Amniotic epithelial cell (primary cell): ENCODE results near the gene PRAC1.

Source experiments
- DNase-seq: peaks from one replicate; pipeline ENCODE4 v3.0.0-alpha.2; 2010; ENCODE audit warnings: low read depth

Gene PRAC1

DNA sequence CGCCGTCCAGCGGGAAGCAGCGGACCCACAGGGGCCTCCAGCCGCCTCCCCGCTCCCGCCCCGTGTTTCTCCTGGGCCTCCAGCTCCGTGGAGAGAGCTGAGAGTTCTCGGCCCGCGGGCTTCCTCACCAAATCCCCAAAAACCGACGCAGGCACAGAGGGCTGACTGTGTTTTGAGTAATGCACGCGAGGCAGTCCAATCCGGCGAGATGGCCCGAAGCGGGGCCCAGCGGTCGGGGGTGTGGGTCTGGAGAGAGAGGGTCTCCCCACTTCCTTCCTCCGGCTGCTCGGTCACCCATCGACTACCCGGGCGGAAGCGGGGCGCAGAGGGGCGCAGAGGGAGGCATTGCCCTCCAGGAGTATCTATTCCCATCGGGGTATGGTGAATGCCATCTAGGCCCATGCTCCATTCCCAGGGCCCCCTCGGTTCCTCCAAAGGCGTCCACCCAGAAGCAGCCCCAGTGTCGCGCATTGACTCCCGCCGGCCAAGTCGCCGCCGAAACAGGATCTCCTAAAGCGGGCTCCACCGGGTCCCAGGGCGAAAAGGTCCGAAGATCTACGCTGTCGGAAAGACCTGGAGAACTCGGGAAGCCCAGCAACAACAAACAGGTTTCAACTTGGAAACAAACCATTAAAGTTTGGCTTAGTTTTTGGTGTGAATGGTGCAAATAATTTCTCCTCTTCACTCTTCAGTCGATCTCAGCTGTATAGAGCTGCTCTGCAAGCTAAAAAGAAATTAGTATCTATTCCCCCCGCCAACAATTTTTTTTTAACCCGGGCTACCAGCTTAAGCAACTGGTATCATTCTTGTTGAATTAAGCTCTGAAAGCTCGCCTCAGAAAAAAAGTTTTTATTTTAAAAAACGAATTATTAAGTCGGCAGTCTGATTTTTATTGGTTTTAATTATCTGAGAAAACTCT, 25.4 kb upstream of the PRAC1 start:
- no peak for DNase-seq

DNA sequence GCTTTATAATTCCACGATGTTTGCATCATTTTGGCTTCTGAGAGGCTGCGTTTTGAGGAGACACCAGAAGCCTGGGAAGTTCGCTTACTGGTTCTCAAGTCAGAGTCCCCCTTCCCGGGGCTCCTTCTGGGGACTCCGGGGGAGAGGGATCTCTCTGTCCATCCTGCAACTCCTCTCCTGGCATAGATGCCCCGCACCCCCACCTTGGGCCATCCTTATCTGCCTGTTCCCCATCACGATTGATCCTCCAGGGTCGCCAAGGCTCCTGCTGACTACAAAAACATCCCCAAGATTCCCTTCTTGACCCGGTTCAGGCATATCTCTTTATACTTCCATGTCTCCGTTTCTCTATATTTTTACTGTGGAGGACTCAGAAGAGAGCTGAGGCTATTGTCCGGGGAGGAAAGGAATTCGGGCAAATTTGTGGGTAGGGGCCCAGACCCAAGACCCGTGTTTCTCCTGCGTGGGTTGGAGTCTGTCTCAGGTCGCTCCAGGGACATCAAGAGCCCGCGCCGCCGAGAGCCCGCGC, 24.7 kb upstream of the PRAC1 start:
- DNase-seq, result no peak

- no peak for DNase-seq
These were observed 23.3 kb upstream of the PRAC1 start for GRCh38 chr17:48745381-48746275.

GRCh38 chr17:48740537-48740936, 18.2 kb upstream of the PRAC1 start:
- DNase-seq, result no peak

- no peak for DNase-seq
These were observed 16.6 kb upstream of the PRAC1 start for GRCh38 chr17:48738803-48739526.

DNA sequence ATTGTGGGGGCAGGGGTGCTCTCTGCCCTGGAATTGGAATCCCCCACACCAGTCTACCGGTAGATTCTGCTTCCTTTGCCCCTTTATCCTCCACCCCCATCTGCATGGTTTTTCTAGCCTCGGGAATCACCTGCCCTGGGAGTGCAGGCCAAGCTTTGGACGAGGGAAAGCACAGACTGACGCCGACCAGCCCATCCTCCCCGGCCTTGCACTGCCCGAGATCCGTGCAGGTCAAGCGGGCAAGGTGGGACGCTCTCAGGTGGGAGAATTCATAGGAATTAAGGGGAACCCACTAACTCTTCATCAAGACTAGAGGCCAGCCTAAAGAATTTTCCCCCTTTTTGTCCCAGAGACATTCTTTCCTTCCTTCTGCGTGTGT, 16.1 kb upstream of the PRAC1 start:
- no peak for DNase-seq

- DNase-seq, result no peak
These were observed 15.2 kb upstream of the PRAC1 start for GRCh38 chr17:48737330-48738043.

- no peak for DNase-seq
These were observed 12.7 kb upstream of the PRAC1 start for GRCh38 chr17:48735062-48735351.

GRCh38 chr17:48734333-48735061, 12.2 kb upstream of the PRAC1 start:
- DNase-seq, result no peak

GRCh38 chr17:48733632-48734328, 11.5 kb upstream of the PRAC1 start:
- DNase-seq, result no peak

DNA sequence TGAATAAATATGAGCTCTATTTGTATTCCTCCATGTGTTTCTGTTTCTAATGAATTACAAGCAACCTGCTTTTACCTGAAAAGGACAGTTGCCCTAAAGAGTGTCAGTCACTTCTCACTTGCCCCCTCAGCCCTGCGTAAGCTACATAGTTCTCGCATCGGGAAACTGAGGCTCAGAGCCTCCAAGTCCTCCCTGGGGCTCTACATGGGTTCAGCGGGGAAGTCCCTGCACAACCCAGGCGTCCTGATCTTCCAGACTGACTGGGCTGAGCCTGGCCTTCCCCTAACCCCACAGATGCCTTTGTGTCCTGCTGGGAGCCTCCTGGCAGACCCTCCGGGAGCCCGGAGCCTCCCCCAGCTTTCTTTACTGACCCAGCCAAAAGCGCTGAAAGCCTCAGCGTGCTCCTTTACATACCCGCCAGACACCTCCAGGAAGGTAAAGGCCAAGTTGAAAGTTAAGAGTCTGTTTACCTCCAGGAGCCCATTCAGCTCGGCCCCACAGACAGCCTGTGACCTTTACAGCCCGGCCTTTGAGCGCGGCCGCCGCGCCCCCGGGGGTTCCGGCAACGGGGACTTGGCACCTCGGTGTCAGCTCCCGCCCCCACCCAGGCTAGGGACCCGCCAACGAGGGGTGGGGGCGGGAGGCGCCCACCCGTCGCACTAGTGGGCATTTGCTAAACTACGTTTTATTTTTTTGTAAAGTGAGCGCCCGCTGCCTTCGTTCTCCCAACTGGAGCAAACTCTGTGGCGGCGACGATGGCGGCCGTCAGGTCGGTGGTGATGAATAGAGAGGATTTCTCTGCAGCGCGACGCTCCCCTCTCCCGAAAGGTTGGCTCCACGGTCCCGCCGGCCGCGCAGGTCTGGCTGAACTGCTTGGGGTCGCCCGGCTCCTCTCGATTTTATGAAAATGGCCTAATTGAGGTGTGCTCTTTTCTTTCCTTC, 10.6 kb upstream of the PRAC1 start:
- no peak for DNase-seq

DNA sequence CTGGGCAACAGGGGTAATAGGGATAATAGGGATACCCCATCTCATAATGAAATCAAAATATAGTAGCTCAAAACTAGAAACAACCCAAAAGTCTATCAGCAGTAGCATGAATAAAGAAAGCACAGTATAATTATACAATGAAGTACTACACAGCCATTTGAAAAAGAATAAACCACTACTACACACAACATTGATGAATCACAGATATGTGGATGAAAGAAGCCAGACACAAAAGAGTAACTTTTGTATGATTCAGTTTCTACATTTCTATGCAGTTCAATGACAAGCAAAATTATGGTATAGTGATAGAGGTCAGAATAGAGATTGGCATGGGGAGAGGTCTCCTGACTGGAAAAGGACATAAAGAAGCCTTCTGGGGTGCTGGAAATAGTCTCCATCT, 9.0 kb upstream of the PRAC1 start:
- no peak for DNase-seq

- no peak for DNase-seq
These were observed 7.9 kb upstream of the PRAC1 start for GRCh38 chr17:48730240-48730550.

DNA sequence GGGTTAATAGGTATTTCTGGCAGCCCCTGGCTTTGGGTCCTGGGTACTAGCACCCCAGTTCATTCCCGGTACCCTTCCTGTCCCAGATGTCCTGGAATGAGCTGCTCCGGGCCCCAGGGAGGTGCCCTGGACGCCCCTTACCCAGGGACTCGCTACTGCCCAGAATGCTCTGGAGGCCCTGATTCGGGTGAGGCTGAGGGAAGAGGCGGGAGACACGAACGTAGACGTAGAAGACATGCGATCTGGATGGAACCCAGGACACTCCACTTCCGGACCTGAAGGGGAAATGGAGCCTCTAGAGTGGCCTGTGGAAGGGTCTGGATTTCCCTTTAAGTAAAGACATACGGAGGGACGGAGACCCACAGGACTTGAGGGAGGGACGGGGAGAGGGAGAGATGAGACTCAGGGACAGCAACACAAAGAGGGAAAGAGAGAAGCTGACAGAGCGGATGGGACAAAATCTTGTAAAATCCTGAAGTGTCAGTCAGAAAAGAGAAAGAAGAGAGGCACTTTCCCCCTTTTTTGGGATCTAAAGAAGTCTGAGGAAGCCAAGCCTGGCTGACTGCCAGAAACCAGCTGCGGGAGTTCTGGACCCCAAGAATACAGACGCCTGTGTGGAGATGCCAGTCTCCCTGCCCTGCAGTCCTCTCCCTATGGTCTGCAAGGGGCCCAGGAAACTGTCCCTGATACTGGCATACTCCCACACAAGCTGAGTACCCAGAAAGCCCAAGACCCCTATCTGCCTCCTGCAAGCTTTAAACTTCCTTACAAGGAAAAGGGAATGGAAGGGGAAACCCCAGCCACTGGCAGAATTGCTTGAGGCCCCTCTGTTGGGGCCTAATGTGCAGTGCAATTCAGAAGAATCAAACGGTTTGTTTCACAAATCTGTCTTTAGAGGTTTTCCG, 7.3 kb upstream of the PRAC1 start:
- DNase-seq, result no peak

DNA sequence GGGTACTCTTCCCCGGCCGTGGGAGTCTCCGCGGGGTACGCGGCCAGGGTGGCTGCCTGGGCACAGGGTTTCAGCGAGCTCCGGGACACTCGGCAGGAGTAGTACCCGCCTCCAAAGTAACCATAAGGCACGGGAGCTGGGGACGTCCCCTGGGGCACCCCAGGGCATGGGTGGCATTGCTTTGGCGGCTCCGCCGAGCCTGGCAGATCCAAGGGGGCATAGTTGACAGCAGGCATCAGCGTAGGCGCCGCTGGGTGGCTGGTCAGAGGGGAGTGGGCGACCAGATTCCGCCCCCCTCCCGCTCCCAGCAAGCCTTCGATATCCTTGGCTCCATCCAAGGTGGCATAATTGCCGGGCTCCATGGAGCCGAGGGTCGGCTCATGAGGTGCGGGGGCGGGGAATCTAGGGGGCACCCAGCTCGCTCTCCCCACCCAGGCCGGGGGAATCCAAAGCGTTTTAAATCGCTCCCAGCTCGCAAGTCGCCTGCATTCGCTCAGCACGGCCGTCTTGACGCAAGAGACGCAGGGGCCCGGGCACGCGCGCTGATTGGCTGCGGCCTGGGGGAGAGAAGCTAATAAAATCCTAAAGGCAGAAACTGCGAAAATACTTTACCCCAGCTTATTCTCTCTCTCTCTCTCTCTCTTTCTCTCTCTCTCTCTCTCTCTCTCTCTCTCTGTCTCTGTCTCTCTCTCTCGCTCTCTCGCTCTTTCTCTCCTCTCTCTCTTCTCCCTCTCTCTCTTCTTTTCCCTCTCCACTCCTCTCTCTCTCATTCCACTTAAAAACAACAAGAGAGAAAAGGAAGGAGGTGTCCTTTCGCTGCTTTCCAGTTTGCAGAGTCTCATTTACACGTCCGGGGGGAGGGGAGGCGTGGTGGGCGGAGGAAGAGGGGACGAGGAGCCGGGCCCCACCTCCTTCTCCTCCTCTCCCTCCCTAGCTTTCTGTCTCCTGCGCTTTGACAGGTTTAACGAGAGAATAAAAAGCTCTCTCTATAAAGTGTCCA, 6.2 kb upstream of the PRAC1 start, which contains the start of gene HOXB13:
HOXB13 (minus strand) TSS at position 519 of the 1,000 bp plus-strand sequence; CDS start at position 362, 157 bp downstream.
- DNase-seq, result peak; percentile 16

DNA sequence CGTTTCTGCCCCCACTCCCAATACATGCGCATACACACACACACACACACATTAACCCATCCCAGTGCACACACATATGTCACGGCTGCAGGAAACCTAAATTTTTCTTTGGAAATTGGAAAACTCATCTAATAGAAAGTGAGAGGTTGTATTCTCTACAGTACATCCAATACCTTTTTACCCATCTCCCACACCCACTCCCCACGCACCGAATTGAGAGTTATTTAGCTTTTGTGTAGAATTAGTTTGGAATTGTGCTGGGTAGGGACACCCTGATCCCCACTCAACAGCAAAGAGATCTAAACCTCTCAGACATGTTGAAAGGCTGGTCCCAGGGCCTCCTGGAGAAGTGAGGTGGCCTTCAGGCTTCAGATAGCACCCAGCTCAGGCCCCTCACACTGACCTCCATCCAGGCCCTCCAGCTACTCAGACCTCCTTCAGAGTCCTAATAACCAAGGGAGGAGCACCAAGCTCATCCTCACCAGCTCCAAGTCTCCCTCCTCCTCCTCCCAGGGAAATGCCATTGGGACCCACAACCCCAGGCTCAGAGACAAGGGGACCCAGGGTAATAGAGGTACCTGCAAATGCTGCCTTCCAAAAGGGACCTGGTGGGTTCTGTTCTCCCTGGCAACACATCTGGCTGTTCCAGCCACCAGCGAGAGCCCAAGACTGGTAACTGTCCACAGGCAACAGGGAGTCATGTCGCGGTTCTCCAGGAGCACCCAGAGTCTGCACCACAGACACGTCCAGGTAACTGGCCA, 5.3 kb upstream of the PRAC1 start:
- no peak for DNase-seq
